Middle frontal gyrus (tissue), 1 donor: ENCODE results near the gene APBA2.
"Not testable (repeated sequence)": the region's sequence is repeated elsewhere in the genome, so short reads cannot be mapped to it uniquely, and the experiment has no call there.

Experiments used
- DNase-seq: peaks from one replicate; pipeline ENCODE4 v3.0.0-alpha.2; 2015; ENCODE audit warnings: low spot score; ENCODE audit errors: extremely low spot score

APBA2 gene

GRCh38 chr15:29032751-29033150 is 147.0 kb downstream of the APBA2 start:
- no peak for DNase-seq

DNA sequence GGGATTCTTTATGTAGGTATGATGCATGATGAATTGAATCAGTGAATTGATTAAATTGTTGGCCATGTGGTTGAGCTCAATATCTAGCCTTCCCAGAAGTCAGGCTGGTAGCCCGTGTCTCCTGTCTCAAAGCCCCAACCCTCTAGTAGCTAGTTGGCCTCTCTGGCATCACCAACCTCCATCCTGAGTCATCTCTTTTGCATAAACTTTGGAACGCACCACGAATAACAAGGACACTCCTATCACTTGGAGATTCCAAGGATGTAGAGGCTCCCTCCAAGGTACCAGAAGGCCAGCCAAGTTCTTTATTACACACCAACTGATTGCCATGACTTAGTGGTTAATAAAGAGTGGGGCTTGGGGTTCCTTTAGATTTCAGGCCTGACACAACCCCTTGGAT is 148.4 kb downstream of the APBA2 start:
- DNase-seq = no peak

DNA sequence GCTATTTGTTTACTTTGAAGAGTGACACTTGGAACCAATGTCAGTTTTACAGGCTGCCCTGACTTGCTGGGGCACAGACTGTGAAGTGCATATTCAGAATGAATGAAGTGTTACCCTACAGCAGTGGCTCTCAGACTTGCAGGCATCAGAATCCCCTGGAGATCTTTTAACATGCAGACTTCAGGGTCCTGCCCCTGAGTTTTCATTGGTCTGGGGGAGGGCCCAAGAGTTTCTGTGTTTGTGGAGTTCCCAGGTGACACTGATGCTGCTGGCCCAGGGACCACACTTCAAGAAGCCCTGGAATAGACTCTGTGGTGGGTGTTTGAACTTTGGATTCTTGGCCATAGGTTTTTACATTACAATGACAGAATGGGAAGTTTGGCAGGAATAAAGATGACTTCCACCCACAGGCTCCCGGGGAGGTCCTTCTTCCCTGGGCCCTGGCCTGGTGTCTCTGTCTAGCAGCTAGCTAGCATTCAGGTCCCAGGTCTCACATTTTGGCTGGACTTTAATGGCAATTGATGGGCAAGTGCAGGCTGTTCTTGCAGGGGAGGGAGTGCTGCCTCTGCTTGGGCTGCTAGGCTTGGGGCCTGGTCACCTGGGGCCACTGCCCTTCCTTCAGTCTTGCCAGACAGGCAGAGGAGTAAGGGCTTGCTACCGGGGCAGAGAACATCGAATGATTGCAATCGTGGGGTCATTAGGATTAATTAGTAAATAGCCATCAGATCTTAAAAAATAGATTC is 149.0 kb downstream of the APBA2 start:
- no peak for DNase-seq

DNA sequence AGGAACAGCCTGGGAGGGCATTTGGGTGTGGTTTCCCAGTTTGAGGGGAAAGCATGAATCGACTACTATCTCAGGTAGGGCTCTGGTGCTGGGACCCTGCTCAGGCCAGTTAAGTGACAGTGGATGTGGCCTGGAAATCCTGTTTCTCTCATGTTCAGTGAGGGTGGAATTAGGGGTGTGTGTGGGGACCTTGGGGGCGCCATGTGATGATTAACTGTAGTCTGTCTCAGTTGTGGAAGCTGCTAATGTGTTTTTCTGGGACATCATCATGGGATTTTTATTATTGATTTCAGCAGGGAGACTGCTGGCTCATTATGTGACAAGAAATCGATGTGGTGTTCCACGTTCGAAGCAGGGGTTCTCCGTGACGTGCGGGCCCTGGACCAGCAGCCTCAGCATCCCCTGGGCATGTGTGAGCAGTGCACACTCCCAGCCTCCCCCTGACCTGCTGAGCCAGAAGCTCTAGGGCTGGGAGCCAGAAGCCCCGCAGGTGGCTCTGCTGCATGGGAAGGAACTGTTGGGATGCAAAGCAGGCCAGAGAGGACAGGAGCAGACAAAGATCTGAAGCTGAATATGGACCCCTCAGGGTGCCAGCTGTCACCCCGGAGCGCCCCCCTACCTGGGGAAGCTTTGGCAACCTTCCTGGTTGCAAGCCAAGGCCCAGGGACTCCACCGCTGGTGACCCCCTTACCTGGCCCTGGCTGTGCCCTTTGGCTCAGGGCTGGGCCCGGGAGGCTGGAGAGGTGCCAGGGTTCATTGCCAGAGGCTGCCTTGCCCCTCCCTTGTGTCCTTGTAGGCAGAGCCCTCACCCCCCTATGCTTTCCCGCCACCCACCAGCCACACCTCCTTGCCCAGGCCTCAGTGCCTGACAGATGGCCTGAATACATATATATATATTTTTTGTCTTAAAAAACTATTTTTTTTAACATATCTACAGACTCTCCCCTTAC is 149.8 kb downstream of the APBA2 start:
- DNase-seq = no peak

GRCh38 chr15:29037997-29038705 is 152.4 kb downstream of the APBA2 start:
- DNase-seq = no peak

- DNase-seq = no peak
Observed at GRCh38 chr15:29039466-29040369, 153.9 kb downstream of the APBA2 start.

DNA sequence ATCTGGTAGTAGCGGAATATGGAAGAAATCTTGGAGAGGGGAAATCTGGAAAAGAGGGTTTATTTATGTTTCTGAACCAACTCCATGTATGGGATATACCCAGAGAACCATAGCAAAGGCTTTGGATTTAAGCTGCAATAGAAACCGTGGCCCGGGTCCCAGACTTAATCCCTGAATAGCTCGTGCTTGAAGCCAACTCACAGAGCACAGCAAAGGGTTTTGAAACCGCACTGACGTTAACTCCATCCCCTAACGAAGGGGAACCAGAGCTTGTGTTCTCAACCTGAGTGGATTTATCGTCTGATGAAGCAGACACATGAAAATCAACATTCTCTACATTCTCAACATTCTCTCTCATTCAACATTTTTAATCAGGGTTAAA is 154.6 kb downstream of the APBA2 start:
- DNase-seq = no peak

DNA sequence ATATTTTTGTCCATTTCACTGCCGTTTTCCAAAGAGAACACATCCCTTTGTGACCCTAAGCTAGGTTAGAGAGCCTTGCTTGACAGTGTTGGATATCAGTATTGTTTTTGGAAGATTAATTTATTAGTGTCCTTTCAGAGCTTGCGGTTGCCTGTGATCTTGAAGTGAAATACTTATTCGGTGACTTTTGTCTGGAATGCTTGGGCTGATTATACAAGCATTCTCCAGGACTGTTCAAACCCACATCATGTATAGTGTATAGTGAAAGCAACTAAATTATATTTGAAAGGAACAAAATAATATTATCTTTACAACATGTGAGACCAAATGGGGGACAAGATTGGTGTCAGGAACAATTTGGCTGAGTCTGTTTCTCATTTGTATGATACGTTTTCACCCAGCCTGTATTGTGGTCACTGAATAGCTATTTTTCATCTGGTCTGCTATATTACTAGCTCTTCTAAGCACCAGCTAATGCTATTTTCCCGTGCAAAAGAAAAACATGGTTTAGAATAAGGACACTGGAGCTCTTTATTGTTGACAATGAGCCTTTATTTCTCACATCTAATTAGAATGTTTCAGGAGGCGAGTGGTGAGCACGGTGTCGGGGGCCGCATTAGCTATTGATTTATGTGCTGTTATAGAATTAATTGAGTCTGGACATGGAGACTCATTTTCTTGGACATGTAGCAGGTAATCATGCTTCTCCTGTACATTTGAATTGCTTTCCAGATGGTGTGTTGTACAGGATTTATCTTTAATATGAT is 158.1 kb downstream of the APBA2 start:
- no peak for DNase-seq

DNA sequence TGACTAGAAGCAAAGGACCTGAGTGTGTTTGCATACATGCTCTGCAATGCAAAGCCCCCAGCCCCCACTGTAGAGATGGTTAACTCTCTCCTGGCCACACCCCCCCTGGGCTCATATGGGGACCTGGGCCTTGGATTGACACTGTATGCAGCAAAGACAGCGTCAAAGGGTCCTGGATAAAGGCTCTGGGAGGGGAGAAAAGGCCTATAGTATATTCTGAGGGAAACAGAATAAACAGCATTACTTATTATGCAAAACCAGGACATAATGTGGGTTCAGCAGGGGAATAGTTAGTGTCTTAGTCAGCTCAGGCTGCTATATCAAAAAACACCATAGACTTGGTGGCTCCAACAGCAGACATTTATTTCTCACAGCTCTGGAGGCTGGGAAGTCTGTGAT is 158.7 kb downstream of the APBA2 start:
- no peak for DNase-seq

DNA sequence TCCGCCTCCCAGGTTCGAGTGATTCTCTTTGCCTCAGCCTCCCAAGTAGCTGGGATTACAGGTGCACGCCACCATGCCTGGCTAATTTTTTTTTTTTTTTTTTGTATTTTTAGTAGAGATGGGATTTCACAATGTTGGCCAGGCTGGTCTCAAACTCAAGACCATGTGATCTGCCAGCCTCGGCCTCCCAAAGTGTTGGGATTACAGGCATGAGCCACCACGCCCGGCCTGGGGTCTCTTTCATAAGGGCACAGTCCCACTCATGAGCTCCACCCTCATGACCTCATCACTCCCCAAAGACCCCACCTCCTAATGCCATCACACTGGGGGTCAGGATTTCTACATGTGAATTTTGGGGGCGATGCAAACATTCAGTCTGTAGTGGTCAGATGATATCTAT is 159.4 kb downstream of the APBA2 start:
- not testable (repeated sequence) for DNase-seq

DNA sequence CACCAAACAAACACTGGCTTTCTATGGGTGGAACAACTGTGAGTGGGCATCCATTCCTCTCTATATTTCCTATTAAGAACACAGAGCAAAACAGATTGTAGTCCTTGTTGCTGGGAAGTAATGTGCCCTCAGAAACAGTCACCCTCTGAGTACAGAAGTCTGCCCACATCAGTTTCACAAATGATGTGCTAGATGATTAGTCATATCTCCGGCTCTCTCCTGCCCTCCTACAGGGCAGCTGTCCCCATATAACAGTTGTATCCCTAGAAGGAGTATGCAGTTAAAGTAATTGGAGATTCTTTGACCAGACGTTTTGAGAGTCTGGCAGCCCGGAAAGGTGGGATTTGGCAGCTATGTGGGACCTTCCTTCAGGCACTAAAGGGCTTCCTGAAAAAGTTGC is 159.9 kb downstream of the APBA2 start:
- DNase-seq = no peak

GRCh38 chr15:29046281-29046810 is 160.6 kb downstream of the APBA2 start:
- DNase-seq = no peak

DNA sequence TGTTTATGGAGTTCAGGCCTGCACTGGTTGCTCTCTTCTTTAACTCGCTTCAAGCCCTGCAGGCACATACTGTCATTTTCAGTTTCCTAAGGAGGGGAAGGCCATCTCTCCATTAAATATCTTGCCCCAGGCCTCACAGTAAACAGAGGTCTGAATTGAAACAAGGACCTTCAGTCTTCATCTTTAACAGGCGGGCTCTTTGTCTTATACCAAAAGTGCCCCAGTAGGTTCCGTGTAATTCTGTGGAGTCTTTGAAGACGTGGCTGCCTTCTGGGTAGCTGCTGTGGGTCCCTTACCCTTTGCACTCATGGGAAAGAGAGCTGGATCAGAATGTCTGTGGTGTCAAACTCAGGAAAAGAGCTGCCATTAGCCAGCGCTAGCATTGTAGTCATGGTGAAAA is 161.2 kb downstream of the APBA2 start:
- DNase-seq = no peak

DNA sequence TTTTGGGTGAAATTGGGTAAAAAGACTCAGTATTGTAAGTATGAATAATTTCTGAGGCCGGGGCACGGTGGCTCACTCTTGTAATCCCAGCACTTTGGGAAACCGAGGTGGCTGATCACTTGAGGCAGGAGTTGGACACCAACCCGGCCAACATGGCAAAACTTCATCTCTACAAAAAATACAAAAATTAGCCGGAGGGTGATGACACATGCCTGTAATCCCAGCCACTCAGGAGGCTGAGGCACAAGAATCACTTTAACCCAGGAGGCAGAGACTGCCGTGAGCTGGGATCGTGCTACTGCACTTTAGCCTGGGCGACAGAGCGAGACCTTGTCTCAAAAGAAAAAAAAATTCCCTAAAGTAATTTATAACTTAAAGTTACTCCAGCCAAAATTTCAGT is 162.2 kb downstream of the APBA2 start:
- DNase-seq = no peak

DNA sequence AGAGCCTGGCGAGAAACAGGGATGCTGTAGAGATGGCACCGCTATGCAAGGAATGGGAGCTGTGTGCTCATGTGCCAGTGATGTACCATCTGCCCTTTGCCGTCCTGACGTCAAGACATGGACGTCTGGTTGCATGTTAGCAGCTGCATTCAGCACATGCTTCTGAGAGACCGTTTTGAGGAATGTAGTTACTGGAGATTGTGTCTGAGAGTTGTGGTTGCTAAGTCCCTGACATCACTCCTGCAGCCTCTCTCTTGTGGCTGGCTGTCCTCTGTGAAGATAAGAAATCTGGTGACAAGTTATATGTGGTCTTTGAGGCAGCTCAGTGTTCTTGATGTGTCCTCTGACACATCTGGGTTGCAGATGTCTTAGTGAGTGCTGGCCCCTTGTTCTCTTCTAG is 165.1 kb downstream of the APBA2 start:
- no peak for DNase-seq

DNA sequence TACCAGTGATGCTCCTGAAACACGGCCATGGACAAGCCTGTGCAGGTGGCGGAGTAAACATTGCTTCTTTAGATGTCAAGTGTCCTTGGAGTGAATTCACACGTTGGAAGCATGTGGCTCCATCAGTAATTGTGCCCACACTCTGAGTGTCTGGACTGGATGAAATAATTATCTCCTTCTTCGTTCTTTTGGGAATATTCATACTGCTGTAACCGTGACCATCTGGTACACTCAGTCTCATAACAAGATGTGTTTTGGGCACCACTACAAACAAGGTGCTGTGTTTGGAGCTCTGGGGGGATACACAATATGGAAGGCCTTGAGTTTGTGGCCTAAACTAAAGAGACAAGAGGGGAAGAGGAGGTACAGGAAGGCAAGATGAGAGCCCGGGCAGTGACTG is 165.6 kb downstream of the APBA2 start:
- no peak for DNase-seq

GRCh38 chr15:29053006-29053405 is 167.2 kb downstream of the APBA2 start:
- no peak for DNase-seq

DNA sequence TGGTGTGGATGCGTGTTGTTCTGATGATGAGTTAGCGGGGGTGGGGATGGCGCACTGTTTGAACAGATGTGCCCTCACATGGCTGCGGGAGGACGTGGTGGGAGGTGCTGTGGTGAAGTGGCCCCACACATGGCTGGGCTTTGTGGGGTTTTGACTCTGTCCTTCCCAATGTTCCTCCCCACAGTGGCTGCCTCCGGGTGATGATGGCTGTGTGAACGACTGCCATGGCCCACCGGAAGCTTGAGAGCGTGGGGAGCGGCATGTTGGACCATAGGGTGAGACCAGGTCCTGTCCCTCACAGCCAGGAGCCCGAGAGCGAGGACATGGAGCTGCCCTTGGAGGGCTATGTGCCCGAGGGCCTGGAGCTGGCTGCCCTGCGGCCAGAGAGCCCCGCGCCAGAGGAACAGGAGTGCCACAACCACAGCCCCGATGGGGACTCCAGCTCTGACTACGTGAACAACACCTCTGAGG is 167.9 kb downstream of the APBA2 start:
- DNase-seq = no peak

DNA sequence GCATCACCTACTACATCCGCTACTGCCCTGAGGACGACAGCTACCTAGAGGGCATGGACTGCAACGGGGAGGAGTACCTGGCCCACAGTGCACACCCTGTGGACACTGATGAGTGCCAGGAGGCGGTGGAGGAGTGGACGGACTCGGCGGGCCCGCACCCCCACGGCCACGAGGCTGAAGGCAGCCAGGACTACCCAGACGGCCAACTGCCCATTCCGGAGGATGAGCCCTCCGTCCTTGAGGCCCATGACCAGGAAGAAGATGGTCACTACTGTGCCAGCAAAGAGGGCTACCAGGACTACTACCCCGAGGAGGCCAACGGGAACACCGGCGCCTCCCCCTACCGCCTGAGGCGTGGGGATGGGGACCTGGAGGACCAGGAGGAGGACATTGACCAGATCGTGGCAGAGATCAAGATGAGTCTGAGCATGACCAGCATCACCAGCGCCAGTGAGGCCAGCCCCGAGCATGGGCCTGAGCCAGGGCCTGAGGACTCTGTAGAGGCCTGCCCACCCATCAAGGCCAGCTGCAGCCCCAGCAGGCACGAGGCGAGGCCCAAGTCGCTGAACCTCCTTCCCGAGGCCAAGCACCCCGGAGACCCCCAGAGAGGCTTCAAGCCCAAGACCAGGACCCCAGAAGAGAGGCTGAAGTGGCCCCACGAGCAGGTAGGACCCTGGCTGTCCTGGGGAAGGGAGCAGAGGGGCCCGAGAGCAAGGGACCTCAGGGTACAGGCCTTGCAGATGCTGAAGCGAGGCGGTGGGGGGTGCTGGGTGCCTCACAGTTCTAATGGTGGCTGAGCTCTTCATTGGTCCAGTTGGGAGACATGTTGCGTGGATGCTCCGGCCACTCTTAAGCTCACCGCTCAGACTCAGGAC is 168.6 kb downstream of the APBA2 start:
- no peak for DNase-seq
